Immature natural killer cell (primary cell): Measurements from ENCODE around the gene TEX35. TPM values are rescaled to one million over a fixed set of nuclear protein-coding genes. Genes with fewer than 3 reads are reported as not detected.
"Not testable (repeated sequence)": the region's sequence is repeated elsewhere in the genome, so short reads cannot be mapped to it uniquely, and the experiment has no call there.

Experiments used
- DNase-seq, 3 donors: peaks; one replicate each; pipeline ENCODE4 v3.0.0; 2022; ENCODE audit warnings: mixed read lengths in 1 of 3
- H3K27ac Mint-ChIP-seq, 6 donors: one replicate each; pipeline ENCODE4 v1.8.0; 2020; ENCODE audit warnings: mixed read lengths in 6 of 6, mild to moderate bottlenecking in 5 of 6, inconsistent platforms in 4 of 6, moderate library complexity in 3 of 6
- H3K27me3 Mint-ChIP-seq, 3 donors: one replicate each; pipeline ENCODE4 v1.8.0; 2020 to 2021; ENCODE audit warnings: low read depth in 3 of 3, mild to moderate bottlenecking in 3 of 3, mixed read lengths in 3 of 3, moderate library complexity in 3 of 3, inconsistent platforms in 1 of 3
- H3K36me3 Mint-ChIP-seq, 3 donors: one replicate each; pipeline ENCODE4 v1.8.0; 2020; ENCODE audit warnings: mixed read lengths in 3 of 3, inconsistent platforms in 2 of 3, mild to moderate bottlenecking in 2 of 3
- H3K4me1 Mint-ChIP-seq, 2 donors: one replicate each; pipeline ENCODE4 v1.8.0; 2020; ENCODE audit warnings: inconsistent platforms in 2 of 2, mild to moderate bottlenecking in 2 of 2, mixed read lengths in 2 of 2, moderate library complexity in 1 of 2
- H3K4me3 Mint-ChIP-seq, 5 donors: one replicate each; pipeline ENCODE4 v1.8.0; 2020; ENCODE audit warnings: mild to moderate bottlenecking in 5 of 5, mixed read lengths in 5 of 5, inconsistent platforms in 3 of 5, moderate library complexity in 3 of 5
- H3K9me3 Mint-ChIP-seq, 6 donors: one replicate each; pipeline ENCODE4 v1.8.0; 2020; ENCODE audit warnings: mild to moderate bottlenecking in 6 of 6, mixed read lengths in 6 of 6, inconsistent platforms in 4 of 6, moderate library complexity in 3 of 6
- polyA plus RNA-seq, 3 donors: library from polyadenylated mRNA; unstranded; fragments of 300-500 nt; fragmentation: Illumina TruSeq; gene quantifications; one replicate each; pipeline ENCODE4 v1.2.3, GENCODE V29; 2021

Gene TEX35
- polyA plus RNA-seq, 3 donors from 2014 or later: not detected

GRCh38 chr1:178542554-178543289 lies 29.8 kb downstream of the TEX35 start:
- no peaks in the 10 kb centered on the region for H3K9me3 Mint-ChIP-seq
- H3K27me3 Mint-ChIP-seq: peaks cover 0 to 7% (median 3%) of the 10 kb centered on the region in 3 donors
- DNase-seq: peak; percentile 86 to 88 (median 87)
- H3K27ac Mint-ChIP-seq: peak overlapping the region; percentile 72 to 91 (median 78)
- peaks cover 13 to 14% of the 10 kb centered on the region in 2 donors for H3K4me1 Mint-ChIP-seq
- peak overlapping the region; percentile 94 to 95 (median 94) for H3K4me3 Mint-ChIP-seq
- peaks cover 0 to 4% (median 0%) of the 10 kb centered on the region in 3 donors for H3K36me3 Mint-ChIP-seq

- Mint-ChIP-seq H3K4me3 (peak overlapping the region; percentile 94 to 95 (median 94)), H3K36me3 (peaks cover 0 to 4% (median 0%) of the 10 kb centered on the region in 3 donors), H3K27me3 (peaks cover 0 to 7% (median 3%) of the 10 kb centered on the region in 3 donors), H3K4me1 (peaks cover 13 to 14% of the 10 kb centered on the region in 2 donors), H3K9me3 (no peaks in the 10 kb centered on the region), H3K27ac (peak overlapping the region in 3 of 6 donors; percentile 32 to 45 (median 34))
- no peak for DNase-seq
Observed at GRCh38 chr1:178543290-178543607, 30.3 kb downstream of the TEX35 start.

GRCh38 chr1:178544531-178544930 lies 31.6 kb downstream of the TEX35 start:
- no peak for DNase-seq
- Mint-ChIP-seq H3K27me3 (peaks cover 0 to 3% (median 3%) of the 10 kb centered on the region in 3 donors), H3K4me1 (peaks cover 13 to 14% of the 10 kb centered on the region in 2 donors), H3K4me3 (peak overlapping the region in 4 of 5 donors; percentile 21 to 94 (median 66)), H3K9me3 (no peaks in the 10 kb centered on the region), H3K36me3 (peaks cover 0 to 4% (median 0%) of the 10 kb centered on the region in 3 donors), H3K27ac (no peak overlapping the region)

- peaks cover 0 to 7% (median 0%) of the 10 kb centered on the region in 6 donors for H3K9me3 Mint-ChIP-seq
- peaks cover 3 to 5% of the 10 kb centered on the region in 2 donors for H3K4me1 Mint-ChIP-seq
- H3K27ac Mint-ChIP-seq: no peak overlapping the region
- peaks cover 0 to 2% (median 0%) of the 10 kb centered on the region in 3 donors for H3K27me3 Mint-ChIP-seq
- H3K4me3 Mint-ChIP-seq: no peak overlapping the region
- H3K36me3 Mint-ChIP-seq: peaks cover 3 to 25% (median 17%) of the 10 kb centered on the region in 3 donors
- no peak for DNase-seq
Observed at GRCh38 chr1:178548108-178548507, 35.2 kb downstream of the TEX35 start.

GRCh38 chr1:178551307-178551706 lies 38.4 kb downstream of the TEX35 start:
- no peaks in the 10 kb centered on the region for H3K4me1 Mint-ChIP-seq
- H3K27me3 Mint-ChIP-seq: peaks cover 1 to 5% (median 1%) of the 10 kb centered on the region in 3 donors
- DNase-seq: no peak
- no peak overlapping the region for H3K4me3 Mint-ChIP-seq
- H3K36me3 Mint-ChIP-seq: peaks cover 12 to 25% (median 24%) of the 10 kb centered on the region in 3 donors
- H3K9me3 Mint-ChIP-seq: peaks cover 11 to 22% (median 15%) of the 10 kb centered on the region in 6 donors
- H3K27ac Mint-ChIP-seq: no peak overlapping the region

GRCh38 chr1:178551940-178552339 lies 39.0 kb downstream of the TEX35 start:
- Mint-ChIP-seq H3K9me3 (peaks cover 11 to 22% (median 15%) of the 10 kb centered on the region in 6 donors), H3K27ac (no peak overlapping the region), H3K4me3 (no peak overlapping the region), H3K4me1 (no peaks in the 10 kb centered on the region), H3K36me3 (peaks cover 12 to 25% (median 24%) of the 10 kb centered on the region in 3 donors), H3K27me3 (peaks cover 1 to 5% (median 4%) of the 10 kb centered on the region in 3 donors)
- no peak for DNase-seq

- Mint-ChIP-seq H3K27me3 (peaks cover 1 to 5% (median 4%) of the 10 kb centered on the region in 3 donors), H3K9me3 (peaks cover 11 to 22% (median 17%) of the 10 kb centered on the region in 6 donors), H3K4me3 (no peak overlapping the region), H3K27ac (no peak overlapping the region), H3K4me1 (no peaks in the 10 kb centered on the region), H3K36me3 (peaks cover 12 to 25% (median 24%) of the 10 kb centered on the region in 3 donors)
- no peak for DNase-seq
Observed at GRCh38 chr1:178552856-178553255, 39.9 kb downstream of the TEX35 start.

GRCh38 chr1:178554351-178554750 lies 41.4 kb downstream of the TEX35 start:
- not testable (repeated sequence) for DNase-seq, H3K4me3 Mint-ChIP-seq, H3K4me1 Mint-ChIP-seq, H3K27me3 Mint-ChIP-seq, H3K27ac Mint-ChIP-seq
- peaks cover 12 to 25% (median 24%) of the 10 kb centered on the region in 3 donors for H3K36me3 Mint-ChIP-seq
- H3K9me3 Mint-ChIP-seq: peaks cover 11 to 22% (median 17%) of the 10 kb centered on the region in 6 donors

GRCh38 chr1:178555613-178556012 lies 42.7 kb downstream of the TEX35 start:
- not testable (repeated sequence) for H3K4me1 Mint-ChIP-seq, H3K27ac Mint-ChIP-seq, H3K4me3 Mint-ChIP-seq, DNase-seq, H3K27me3 Mint-ChIP-seq
- Mint-ChIP-seq H3K9me3 (peaks cover 11 to 22% (median 15%) of the 10 kb centered on the region in 6 donors), H3K36me3 (peaks cover 12 to 20% (median 18%) of the 10 kb centered on the region in 3 donors)

- not testable (repeated sequence) for H3K4me3 Mint-ChIP-seq, H3K27me3 Mint-ChIP-seq, H3K27ac Mint-ChIP-seq, H3K4me1 Mint-ChIP-seq, DNase-seq, H3K36me3 Mint-ChIP-seq
- peaks cover 10 to 19% (median 12%) of the 10 kb centered on the region in 6 donors for H3K9me3 Mint-ChIP-seq
Observed at GRCh38 chr1:178558816-178559215, 45.9 kb downstream of the TEX35 start.

GRCh38 chr1:178560871-178561376 lies 48.0 kb downstream of the TEX35 start:
- Mint-ChIP-seq H3K4me3 (no peak overlapping the region), H3K27ac (no peak overlapping the region), H3K36me3 (no peaks in the 10 kb centered on the region), H3K9me3 (peaks cover 0 to 3% (median 0%) of the 10 kb centered on the region in 6 donors), H3K4me1 (no peaks in the 10 kb centered on the region), H3K27me3 (peaks cover 0 to 4% (median 0%) of the 10 kb centered on the region in 3 donors)
- no peak for DNase-seq

GRCh38 chr1:178563099-178563820 lies 50.4 kb downstream of the TEX35 start:
- Mint-ChIP-seq H3K9me3 (no peaks in the 10 kb centered on the region), H3K36me3 (no peaks in the 10 kb centered on the region), H3K4me3 (no peak overlapping the region), H3K4me1 (no peaks in the 10 kb centered on the region), H3K27ac (no peak overlapping the region), H3K27me3 (peaks cover 0 to 3% (median 0%) of the 10 kb centered on the region in 3 donors)
- no peak for DNase-seq

GRCh38 chr1:178564086-178564782 lies 51.3 kb downstream of the TEX35 start:
- no peak overlapping the region for H3K4me3 Mint-ChIP-seq
- H3K27ac Mint-ChIP-seq: no peak overlapping the region
- no peaks in the 10 kb centered on the region for H3K36me3 Mint-ChIP-seq
- no peaks in the 10 kb centered on the region for H3K4me1 Mint-ChIP-seq
- H3K9me3 Mint-ChIP-seq: no peaks in the 10 kb centered on the region
- DNase-seq: no peak
- peaks cover 0 to 3% (median 0%) of the 10 kb centered on the region in 3 donors for H3K27me3 Mint-ChIP-seq
